Measurements from ENCODE around the gene PNLIPRP2.

DNA sequence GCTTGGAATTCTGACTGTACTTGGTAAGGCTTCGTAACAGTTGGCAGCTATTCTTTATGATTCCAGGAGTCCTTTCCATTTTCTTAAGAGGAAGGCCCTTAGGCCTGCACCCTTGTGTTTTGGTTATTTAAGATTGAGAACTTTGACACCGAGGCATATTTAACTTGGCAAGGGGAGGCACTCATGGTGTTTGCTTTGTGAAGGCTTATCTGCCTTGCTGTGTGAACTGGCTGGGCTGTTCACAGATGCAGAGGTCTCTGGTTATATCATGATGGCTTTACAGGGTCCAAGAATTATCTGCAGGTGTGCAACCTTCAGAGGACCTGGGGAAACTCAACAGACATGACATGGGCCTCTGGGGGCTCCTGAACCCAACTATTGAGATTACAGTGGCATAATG, 30.8 kb upstream of the PNLIPRP2 start:
- TF ChIP-seq, protein P1, sequence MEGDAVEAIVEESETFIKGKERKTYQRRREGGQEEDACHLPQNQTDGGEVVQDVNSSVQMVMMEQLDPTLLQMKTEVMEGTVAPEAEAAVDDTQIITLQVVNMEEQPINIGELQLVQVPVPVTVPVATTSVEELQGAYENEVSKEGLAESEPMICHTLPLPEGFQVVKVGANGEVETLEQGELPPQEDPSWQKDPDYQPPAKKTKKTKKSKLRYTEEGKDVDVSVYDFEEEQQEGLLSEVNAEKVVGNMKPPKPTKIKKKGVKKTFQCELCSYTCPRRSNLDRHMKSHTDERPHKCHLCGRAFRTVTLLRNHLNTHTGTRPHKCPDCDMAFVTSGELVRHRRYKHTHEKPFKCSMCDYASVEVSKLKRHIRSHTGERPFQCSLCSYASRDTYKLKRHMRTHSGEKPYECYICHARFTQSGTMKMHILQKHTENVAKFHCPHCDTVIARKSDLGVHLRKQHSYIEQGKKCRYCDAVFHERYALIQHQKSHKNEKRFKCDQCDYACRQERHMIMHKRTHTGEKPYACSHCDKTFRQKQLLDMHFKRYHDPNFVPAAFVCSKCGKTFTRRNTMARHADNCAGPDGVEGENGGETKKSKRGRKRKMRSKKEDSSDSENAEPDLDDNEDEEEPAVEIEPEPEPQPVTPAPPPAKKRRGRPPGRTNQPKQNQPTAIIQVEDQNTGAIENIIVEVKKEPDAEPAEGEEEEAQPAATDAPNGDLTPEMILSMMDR (IDR thresholded peaks at IDR 0.05) = no peak
- no peak for TF ChIP-seq EP300 (IDR thresholded peaks at IDR 0.05)

Data from tibial nerve (tissue), 4 donors.